Transverse colon (tissue), 4 donors: ENCODE data around the gene MYRF.

Experiments used
- CTCF ChIP-seq, 5 experiments: fragments of 200-600 bp in 3 of 5; fragments of 450-650 bp in 2 of 5; sonication (generic) in 3 of 5; IDR thresholded peaks; 1 replicate in 2 of 5; 2 replicates in 3 of 5; pipeline ENCODE4 v1.5.1; 2016 to 2017; ENCODE audit warnings: antibody characterized with exemption in 5 of 5, inconsistent platforms in 3 of 5, mild to moderate bottlenecking in 2 of 5, moderate library complexity in 1 of 5
- POLR2A ChIP-seq: fragments of 450-650 bp; IDR thresholded peaks from one replicate; pipeline ENCODE4 v1.6.1; 2016; ENCODE audit warnings: antibody characterized with exemption, mild to moderate bottlenecking, moderate library complexity
- POLR2AphosphoS5 ChIP-seq, 3 donors: sonication (generic); formaldehyde crosslinking; IDR thresholded peaks; one replicate each; pipeline ENCODE4 v1.6.1; 2016; ENCODE audit warnings: antibody characterized with exemption in 3 of 3

GRCh38 chr11:61765550-61766253 is 13.3 kb downstream of the MYRF start:
- TF ChIP-seq POLR2AphosphoS5 (IDR thresholded peaks at IDR 0.05): no peak
- no peak for TF ChIP-seq CTCF (IDR thresholded peaks at IDR 0.05)
- no peak for TF ChIP-seq POLR2A
